ENCODE data around the gene RAB28.

Gene RAB28

DNA sequence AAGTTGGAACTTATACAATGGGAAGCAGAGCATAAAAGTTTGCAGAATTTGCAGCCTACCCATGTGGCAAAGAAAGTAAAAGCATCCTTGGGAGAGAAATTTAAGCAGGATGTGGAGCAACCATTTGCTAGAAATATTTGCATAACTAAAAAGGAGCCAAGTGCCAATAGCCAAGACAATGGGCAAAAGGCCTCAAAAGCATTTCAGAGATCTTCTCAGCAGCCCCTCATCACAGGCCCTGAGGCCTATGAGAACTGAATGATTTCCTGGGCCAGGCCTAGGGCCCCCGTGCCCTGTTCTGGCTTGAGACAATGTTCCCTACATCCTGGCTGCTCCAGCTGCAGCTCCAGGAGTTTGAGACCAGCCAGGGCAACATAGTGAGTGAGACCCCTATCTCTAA lies 25.3 kb upstream of the RAB28 start:
- DNase-seq, result no peak

DNA sequence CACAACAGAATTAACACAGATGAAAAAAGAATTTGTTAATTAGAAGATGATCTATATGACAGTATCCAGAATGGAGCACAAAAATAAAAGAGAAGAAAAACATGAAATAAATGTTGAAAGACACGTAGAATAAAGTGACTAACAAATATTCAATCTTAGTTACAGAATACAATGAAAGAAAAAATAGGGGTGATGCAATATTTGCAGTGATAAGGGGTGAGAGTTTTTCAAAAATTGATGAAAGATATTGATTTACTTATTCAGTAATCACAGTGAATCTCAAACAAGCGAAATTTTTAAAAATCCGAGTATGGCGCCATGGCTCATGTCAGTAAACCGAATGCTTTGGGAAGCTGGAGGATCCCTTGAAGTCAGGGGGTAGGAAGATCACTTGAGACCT lies 20.2 kb upstream of the RAB28 start:
- DNase-seq, result no peak

DNA sequence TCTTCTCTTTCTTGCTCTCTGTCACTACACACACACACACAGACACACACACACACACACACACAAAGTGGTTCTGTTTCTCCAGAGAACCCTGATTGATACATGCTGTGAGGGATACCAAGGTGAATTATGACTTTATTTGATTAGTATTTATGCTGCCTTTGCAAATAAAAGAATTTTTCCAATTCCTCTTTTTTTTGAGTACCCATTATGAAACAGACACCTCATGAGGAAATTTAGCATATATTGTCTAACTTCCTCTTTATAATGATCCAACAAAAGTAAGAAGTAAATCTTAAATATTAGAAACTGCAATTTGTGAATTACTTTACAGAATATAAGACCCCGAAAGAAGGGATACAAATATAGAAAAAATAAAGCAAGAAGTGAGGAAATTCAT lies 14.3 kb upstream of the RAB28 start:
- no peak for DNase-seq

DNA sequence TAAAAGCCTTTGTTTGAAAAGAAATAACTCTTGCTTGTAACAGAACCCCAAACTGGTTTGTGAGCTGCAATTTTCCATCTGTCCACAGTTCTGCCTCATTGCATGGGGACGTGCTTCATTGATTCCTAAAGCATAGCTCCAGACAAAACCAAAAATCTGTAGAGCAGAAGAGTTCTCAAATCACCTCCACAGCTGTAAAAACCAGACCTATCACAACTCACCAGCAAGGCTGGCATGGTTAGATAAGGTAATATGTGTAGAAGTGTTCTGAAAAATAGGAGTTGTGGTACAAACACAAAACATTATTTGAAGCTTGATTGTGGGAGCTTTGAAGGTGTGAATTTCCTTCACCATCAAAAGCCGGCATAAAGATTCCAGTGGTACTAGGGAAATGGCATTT lies 12.5 kb upstream of the RAB28 start:
- no peak for DNase-seq

DNA sequence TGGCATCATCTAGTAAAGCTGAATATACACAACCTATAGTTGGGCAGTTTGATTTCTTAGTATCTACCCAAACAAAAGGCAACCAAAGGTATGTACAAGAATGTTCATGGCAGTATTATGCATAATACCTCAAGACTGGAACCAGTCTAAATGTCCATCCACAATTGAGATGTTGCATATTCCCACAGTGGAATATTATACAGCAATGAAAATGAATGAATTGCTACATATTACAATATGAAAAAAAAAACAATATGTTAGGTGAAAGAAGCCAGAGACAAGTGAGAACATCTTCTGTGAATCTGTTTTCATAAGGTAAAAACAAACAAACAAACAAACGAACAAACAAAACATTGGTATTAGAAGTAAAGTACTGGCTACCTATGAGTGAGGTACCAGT lies 11.6 kb upstream of the RAB28 start:
- DNase-seq, result no peak

DNA sequence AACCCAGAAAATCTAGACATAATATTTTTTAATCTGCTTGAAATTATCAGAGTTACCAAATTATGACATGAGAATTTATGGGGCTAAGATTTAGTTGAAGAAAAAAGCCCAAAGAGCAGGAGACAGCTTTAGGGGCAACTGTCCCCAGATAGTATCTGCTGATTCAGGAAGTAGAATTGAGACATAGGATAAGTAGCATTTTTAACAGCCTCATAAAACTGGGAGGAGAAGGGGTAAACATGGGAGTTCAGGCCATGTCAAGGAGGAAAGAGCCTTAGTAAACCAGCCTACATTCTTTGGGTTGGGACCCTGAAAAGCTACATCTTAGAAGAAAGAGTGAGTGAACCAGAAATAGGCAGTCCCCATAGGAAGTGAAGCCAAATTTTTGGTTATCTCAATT lies 9.7 kb upstream of the RAB28 start:
- DNase-seq, result no peak

DNA sequence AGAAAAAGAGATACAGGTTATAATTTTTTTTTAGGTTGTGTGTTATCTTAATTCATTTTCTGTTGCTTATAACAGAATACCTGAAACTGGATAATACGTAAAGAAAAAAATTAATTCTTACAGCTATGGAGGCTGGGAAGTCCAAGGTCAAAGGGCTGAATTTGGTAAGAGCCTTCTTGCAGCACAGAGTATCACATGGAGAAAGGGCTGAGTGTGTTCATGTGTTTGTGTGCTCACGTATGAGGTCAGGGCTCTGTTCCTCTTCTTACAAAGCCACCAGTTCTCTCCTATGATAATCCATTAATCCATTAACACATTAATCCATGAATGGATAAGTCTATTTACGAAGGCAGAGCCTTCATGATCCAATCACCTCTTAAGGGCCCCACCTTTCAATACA lies 8.6 kb upstream of the RAB28 start:
- DNase-seq, result no peak

DNA sequence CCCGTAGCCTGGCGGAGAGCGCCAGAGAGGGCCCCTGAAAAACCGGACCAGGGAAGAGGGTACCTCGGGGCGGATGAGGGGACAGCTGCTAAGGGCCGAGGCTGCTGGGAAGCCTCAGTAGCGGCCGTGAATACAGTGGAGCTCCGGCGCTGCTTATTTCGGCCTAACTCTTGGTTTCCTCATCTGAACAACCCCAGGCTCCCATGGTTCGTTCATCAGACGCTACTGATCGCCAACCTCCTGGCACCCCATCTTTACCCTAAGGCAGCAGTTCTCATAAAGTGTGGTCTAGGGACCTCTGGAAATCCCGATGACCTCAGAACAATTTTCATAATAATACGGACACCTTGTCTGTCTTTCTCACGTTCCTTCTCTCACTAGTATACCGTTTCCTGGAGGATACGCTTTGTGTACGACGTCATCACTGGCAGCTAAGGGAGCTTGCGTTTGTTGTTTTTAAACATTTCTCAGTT lies 645 bp upstream of the RAB28 start:
- DNase-seq, result no peak

DNA sequence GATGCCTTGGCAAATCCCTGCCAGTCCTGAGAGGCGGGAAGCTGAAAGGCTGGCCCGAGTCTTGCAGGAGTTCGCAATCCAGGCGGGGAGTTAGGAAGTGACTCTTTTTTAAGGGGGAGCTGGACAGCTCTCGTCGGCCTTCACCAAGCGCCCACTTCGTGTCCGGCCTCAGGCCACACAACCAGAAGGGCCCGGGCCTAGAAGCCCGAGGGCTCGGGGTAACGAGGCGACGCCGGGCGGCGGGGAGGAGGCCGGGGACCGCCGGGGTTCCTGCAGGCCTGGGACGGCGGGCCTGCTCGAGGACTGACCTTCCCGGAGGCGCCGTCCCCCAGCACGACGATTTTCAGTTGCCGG lies 395 bp downstream of the RAB28 start:
- DNase-seq, result no peak

DNA sequence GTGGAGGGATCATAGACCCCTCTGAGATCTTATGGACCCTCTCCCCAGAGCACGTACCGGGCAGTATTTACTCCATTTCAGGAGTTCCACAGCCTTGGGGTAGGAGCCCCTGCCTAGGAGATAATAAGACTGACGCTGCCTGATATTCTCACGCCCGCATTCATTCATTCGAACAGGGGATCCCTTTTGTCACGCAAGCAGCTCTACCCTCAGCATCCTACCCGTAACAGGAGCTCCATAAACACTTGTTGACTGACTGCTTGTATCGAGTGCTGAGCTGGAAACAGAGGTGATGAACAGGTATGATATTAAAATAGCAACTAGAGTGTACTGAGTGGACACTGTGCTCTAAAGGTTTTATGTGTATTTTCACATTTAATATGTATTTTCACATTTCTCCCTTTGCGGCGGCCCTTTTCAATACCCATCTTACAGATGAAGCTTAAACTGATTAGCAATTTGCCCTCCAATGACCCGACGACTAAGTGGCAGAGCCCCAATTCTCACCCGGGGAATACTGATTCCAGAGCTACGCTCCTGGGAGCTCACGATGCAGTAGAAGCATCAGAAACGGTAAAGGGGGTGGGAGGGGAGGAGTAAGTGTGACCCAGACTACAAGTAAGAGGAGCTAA lies 888 bp downstream of the RAB28 start:
- no peak for DNase-seq

DNA sequence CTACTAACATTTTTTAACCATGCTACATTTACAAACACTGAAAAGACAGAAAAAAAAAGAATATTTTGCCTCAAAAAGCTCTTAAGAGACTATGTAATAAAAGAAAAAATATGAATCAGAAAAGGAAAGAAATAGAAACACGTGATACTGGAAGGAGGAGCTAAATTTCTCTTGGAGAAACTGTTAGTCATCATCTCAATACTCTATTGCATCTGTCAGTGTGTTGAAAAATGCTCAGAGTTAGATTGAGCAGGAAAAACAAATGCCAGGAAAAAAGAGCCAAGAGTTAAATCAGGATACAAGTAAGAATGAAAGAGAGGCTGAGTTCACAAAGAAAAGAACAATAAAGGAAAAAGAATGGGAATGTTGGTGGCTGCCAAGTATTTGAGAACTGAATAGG lies 2.6 kb downstream of the RAB28 start:
- no peak for DNase-seq

DNA sequence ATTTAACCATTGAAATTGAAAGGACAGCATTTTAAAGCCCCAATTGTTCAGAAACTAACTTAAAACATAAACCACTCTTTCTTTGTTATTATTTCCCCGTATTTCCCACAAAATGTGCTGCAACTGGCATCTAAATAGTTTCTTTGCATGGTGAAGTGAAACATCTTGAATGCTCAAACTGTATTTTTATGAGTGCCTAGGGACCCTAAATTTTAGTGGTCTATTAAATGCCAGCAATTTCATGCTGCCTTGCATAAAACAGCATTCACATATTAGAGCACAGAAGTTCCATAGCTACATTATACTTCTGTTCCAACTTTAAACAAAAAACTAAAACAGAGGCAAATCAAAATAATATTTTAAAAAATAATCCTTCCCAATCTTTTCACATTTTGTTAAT lies 5.4 kb downstream of the RAB28 start:
- DNase-seq, result no peak

DNA sequence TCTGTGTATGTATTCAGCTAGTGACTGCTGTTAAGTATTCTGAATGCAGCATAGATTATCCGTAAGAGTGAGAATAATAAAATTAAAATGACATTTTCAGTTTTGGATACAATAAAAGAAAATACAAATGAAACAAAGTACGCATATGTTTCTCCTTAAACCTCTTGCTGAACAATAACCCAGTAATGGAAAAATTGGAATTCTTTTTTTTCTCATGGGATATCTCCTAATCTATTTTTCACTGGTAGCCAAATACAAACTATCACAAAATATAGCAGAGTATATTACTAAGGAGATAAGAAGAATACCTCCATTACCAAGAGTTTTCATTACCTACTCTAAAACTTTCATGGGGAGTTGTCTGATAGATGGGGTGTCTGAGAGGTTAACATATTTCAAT lies 6.0 kb downstream of the RAB28 start:
- no peak for DNase-seq

DNA sequence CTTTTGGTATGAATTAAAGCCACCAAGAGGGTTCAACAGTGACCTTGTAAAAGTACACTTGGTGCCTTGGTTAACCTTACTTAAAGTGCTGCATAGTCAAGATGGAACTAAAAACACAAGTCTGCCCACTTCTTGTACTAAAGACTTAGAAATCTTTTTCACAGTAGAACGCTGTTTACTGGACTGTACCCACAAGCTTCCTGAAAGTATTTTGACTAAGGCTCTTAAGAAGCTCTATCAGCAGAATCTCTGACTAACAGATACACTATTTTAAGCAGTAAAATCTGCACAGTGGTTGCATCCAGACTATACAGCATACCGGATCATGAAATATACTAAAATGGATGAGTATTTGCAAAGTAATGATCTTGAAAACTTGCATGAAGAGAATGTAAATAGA lies 7.2 kb downstream of the RAB28 start:
- DNase-seq, result no peak

DNA sequence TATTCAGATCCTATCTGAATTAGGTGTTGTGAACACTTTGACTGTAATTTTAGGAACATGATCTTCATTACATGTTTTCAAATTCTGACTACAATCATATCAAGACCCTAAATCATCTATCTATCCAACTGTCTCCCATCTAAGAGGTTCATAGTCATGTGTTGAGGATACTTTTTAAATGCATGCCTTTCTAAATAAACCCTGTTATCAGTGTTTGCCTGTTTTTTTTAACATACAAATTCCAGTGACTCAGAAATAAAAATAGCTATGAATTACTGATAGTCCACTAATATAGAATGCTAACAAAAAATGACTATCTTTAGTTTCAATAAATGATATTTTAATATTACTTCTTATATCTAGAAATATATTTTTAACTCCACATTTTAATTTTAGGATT lies 8.0 kb downstream of the RAB28 start:
- DNase-seq, result no peak

DNA sequence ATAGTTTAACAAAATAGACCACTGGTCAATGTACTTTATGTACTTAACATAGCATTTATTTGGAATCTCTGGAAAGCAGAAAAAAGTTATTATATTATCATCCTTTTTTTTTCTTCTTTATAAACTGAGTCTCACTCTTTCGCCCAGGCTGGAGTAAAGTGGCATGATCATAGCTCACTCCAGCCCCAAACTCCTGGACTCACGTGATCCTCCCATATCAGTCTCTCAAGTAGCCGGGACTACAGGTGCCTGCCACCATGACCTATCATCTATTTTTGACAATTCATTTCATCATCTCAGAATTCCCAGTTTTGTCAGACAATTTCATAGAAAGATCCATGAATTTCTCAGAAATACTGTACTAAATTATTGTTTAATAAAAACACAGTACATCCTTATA lies 12.7 kb downstream of the RAB28 start:
- DNase-seq, result no peak

DNA sequence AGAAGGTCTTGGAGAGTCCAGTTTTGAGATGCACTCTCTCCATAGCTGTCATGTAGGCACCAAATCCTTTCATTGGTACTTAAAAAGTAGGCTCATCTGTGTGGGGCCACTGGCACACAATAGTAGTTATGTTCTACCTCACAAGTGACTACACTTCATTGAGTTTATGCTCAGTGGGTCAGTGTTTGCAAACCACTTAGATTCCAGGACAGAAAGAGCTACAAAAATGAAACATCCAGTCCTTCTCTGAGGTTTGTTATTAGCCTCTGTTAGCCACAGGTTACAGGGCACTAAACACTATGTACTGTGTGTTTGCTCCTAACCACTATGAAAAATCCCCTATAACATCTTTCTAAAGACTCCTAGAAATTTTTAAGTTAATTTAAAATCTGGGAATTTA lies 13.8 kb downstream of the RAB28 start:
- DNase-seq, result no peak

DNA sequence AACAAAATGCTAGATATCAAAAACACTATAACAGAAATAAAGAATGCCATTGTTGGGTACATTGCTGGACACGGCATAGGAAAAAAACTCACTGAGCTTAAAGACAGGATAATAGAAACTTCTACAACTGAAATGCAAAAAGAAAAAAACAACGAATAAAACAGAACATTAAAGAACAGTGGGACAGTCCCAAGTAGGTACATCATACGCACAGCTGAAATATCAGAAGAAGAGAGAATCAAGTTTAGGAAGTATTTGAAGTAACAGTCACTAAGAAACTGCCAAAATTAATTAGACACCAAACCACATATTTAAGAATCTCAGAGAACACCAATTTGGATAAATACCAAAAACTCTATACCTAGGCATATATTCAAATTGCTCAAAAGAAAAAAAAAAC lies 19.2 kb downstream of the RAB28 start:
- no peak for DNase-seq

DNA sequence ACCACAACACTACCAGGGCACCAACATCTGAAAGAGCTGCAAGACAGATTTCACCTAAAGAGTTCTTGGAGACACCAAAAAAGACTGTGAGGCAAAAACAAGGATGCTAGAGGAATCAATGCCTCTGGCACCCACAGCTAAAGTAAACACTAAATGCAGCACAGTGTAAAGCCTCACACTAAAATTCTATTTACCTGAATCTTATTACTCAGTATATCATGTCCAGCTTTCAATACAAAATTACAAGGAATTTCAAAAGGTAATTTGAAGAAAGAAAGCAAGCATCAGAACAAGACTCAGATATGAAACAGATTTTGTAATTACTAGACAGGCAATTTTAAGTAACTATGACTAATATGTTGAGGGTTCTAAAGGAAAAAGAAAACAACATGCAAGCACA lies 19.6 kb downstream of the RAB28 start:
- DNase-seq, result no peak

DNA sequence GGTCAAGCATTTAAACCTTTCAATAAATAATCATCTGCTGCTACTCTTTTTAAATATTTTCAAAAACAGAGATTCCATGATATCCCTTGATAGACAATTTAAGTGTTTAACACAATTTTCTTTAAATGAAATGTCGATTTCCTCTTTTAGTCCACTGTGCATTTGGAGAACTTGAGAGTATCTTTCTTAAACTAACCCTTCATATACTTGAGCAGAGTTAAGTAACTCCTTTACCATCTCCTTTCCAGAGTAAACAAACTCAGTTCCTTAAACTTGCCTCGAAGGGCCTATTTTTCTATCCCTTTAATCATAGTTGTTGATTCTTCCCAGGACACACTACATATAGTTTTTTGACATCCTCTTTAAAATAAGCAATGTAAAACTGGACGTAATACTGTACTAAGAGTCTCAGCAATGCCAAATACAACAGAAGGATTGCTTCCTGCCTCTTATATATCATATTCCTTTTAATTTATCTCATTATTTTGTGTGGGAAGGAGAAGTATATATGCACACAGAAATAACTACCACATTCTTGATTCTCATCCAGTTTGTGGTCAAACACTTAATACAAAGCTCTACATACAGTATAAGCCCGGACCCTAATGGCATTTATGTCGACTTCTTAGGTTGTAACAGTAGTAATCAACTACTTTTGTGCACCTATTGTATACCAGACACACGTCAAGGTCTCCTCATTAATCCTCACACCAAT lies 22.8 kb downstream of the RAB28 start:
- no peak for DNase-seq

DNA sequence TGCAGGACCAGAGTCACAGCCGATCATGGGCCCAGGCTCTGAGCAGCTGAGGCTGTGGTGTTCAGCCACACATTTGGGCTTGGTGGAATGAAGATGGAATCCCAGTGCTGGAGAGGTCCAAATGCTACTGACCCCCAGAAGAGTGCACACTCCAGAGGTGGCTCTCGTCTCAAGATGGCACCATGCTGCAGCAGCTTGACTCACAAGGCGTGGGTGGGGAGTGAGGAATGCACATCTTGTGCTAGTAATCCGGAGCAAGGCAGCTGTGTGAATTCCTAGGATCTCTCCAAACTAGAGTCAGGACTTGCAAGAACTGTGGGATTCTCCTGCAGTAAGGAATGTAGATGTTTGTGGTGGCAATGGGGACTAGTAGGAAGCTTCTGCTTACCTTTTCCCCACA lies 28.7 kb downstream of the RAB28 start:
- no peak for DNase-seq

DNA sequence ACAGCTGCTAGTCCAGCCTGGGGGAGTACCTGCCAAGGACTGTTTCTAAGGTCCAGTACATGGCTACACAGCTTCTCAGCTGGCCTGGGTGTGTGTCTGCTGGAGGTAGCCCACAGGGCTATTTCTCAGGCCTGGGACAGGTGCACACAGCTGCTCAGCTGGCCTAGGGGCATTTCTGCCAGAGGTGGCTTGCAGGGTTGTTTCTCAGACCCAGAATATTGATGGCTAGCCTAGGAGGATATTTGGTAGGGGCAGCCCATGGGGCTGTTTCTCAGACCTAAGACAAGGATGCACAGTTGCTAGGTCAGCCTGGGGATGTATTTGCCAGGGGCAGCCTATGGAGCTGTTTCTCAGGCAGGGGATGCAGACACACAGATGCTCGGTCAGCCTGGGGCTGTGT lies 29.4 kb downstream of the RAB28 start:
- no peak for DNase-seq

DNA sequence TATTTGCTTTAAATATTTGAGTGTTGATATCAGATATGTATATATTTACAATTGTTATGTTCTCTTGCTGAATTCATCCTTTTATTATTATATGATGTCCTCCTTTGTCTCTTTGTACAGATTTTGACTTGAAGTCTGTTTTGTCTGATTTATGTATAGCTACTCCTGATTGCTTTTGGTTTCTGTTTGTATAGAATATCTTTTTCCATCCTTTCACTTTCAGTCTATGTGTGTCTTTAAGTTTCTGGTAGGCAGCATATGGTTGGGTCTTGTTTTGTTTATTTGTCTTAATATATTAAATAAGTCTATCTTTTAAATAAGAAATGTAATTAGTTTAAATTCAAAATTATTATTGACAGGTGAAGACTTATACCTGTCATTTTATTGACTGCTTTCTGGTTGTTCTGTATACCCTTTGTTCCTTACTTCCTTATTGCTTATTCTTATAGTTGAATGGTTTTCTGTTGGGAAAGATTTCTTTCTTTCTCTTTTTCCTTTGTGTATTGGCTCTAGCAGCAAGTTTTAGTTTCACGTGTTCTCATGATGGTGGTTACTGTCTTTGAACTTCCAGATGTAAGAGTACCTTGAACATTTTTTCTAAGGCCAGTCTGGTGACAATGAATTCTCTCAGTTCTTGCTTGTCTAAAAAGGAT lies 31.1 kb downstream of the RAB28 start:
- no peak for DNase-seq

DNA sequence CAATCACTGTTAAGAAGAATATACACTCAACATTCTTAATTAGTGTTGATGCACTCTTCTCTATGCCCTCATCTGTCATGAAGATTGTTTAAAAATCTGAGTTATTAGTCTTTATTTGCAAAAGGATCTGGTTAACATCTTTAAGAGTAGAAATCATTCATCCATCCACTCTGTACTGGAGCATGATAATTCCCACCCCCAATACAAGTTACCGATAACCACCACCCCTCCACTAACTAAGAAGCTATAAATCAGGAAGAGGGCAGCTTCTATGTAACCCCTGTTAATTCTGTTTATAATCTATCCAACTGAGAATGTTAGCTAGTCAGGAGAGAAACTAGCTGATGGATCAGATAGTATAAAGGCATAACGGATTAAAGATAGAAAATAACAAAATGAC lies 34.5 kb downstream of the RAB28 start:
- DNase-seq, result no peak
